HCT116 (cell line): Measurements from ENCODE around the gene MMP21. TPM values are rescaled to one million over a fixed set of nuclear protein-coding genes. Genes with fewer than 3 reads are reported as not detected.

Experiments used
- ATAC-seq: fragments of 200-7000 bp; cut with Tn5 transposase; 2 replicates; pipeline ENCODE4 v1.9.1; 2020; ENCODE audit warnings: mild to moderate bottlenecking, moderate library complexity
- BruUV-seq: library from RNA; stranded (reverse); fragments of 400-500 nt; replicated peaks from 2 replicates; lab custom pipeline; 2021; lab: Mats Ljungman, UMichigan
- CTCF ChIA-PET: fragments of 300-600 bp; sonication (Branson Sonifier 250); formaldehyde crosslinking; loops from one replicate; lab custom pipeline; 2021; ENCODE audit warnings: antibody characterized with exemption; lab: Charles Lee
- POLR2A ChIA-PET: fragments of 300-600, 350-600 bp; sonication (Branson Sonifier 250); formaldehyde crosslinking; loops from one replicate; lab custom pipeline; 2021; ENCODE audit warnings: antibody characterized with exemption; lab: Charles Lee
- RAD21 ChIA-PET, 2 experiments: fragments of 300-600 bp; sonication (Branson Sonifier 250); formaldehyde crosslinking; loops; one replicate each; lab custom pipeline; 2023; ENCODE audit warnings: low total read pairs in 2 of 2; ENCODE audit not compliant: uncharacterized antibody in 2 of 2, unreplicated experiment in 2 of 2, low non-redundant PET in 1 of 2; lab: Charles Lee
- DNase-seq: peaks from one replicate; pipeline ENCODE4 v3.0.0-alpha.2; 2010; ENCODE audit warnings: low read depth, low spot score
- H2AFZ ChIP-seq: fragments of 200-600 bp; shearing (Covaris generic), sonication (generic); 2 replicates; pipeline ENCODE4 v1.6.1; 2017; ENCODE audit warnings: low read depth, mixed run types, mixed read lengths, antibody characterized with exemption, low read length; ENCODE audit not compliant: poor library complexity, severe bottlenecking
- H3K27ac ChIP-seq: 2 replicates; pipeline ENCODE4 v1.5.1; 2012; ENCODE audit warnings: low read depth, low read length
- H3K27me3 ChIP-seq: fragments of 200-600 bp; sonication (generic); 2 replicates; pipeline ENCODE4 v1.6.1; 2016; ENCODE audit warnings: mixed run types, low read length, mixed read lengths; ENCODE audit not compliant: insufficient read depth
- H3K36me3 ChIP-seq, 2 experiments: fragments of 200-500 bp in 1 of 2; fragments of 200-600 bp in 1 of 2; sonication (Bioruptor generic) in 1 of 2; sonication (generic) in 1 of 2; 2 replicates each; pipeline versions ENCODE4 v1.5.1 to v1.6.1; 2014 to 2016; ENCODE audit warnings: low read length in 2 of 2, inconsistent platforms in 1 of 2, mixed read lengths in 1 of 2, mixed run types in 1 of 2; ENCODE audit not compliant: insufficient read depth in 2 of 2, control insufficient read depth in 1 of 2
- H3K4me1 ChIP-seq, 2 experiments: fragments of 200-600 bp in 1 of 2; sonication (generic) in 1 of 2; 2 replicates each; pipeline versions ENCODE4 v1.5.1 to v1.6.1; 2012 to 2017; ENCODE audit warnings: low read length in 2 of 2, inconsistent platforms in 1 of 2, mild to moderate bottlenecking in 1 of 2, mixed read lengths in 1 of 2, mixed run types in 1 of 2, moderate library complexity in 1 of 2; ENCODE audit not compliant: insufficient read depth in 2 of 2, control insufficient read depth in 1 of 2
- H3K4me2 ChIP-seq: fragments of 200-600 bp; sonication (generic); 2 replicates; pipeline ENCODE4 v1.6.1; 2017; ENCODE audit warnings: mixed run types, low read length, mixed read lengths
- H3K4me3 ChIP-seq, 2 experiments: fragments of 200-600 bp in 1 of 2; sonication (generic) in 1 of 2; replicated peaks in 1 of 2; 2 replicates each; pipeline ENCODE4 v1.5.1; 2011 to 2016; ENCODE audit warnings: low read length in 2 of 2, control low read depth in 1 of 2, low read depth in 1 of 2, mild to moderate bottlenecking in 1 of 2, mixed read lengths in 1 of 2, mixed run types in 1 of 2
- H3K79me2 ChIP-seq: fragments of 200-600 bp; sonication (generic); 2 replicates; pipeline ENCODE4 v1.6.1; 2017; ENCODE audit warnings: mild to moderate bottlenecking, mixed run types, low read length, moderate library complexity, mixed read lengths; ENCODE audit not compliant: insufficient read depth
- H3K9ac ChIP-seq: fragments of 200-600 bp; sonication (generic); 2 replicates; pipeline ENCODE4 v1.6.1; 2016; ENCODE audit warnings: low read length, mixed read lengths
- H3K9me2 ChIP-seq: fragments of 200-600 bp; sonication (generic), shearing (Covaris generic); 2 replicates; pipeline ENCODE4 v1.6.1; 2017; ENCODE audit warnings: mixed run types, mild to moderate bottlenecking, moderate library complexity; ENCODE audit not compliant: insufficient read depth
- H3K9me3 ChIP-seq, 2 experiments: fragments of 200-500 bp in 1 of 2; fragments of 200-600 bp in 1 of 2; sonication (Bioruptor generic) in 1 of 2; sonication (generic) in 1 of 2; 2 replicates each; pipeline ENCODE4 v1.6.1; 2014 to 2017; ENCODE audit warnings: low read length in 2 of 2, mixed read lengths in 2 of 2, inconsistent platforms in 1 of 2, low read depth in 1 of 2, mild to moderate bottlenecking in 1 of 2, mixed run types in 1 of 2, moderate library complexity in 1 of 2; ENCODE audit not compliant: control insufficient read depth in 1 of 2, insufficient read depth in 1 of 2
- H4K20me1 ChIP-seq: fragments of 200-600 bp; sonication (generic), shearing (Covaris generic); 2 replicates; pipeline ENCODE4 v1.6.1; 2017; ENCODE audit warnings: mixed run types, mild to moderate bottlenecking, moderate library complexity; ENCODE audit not compliant: insufficient read depth
- CEBPB ChIP-seq: IDR thresholded peaks from 2 replicates; pipeline ENCODE4 v1.6.1; 2012; ENCODE audit warnings: low read depth
- ELF1 ChIP-seq: IDR thresholded peaks from 2 replicates; pipeline ENCODE4 v1.6.1; 2012; ENCODE audit warnings: low read depth, borderline replicate concordance
- FOSL1 ChIP-seq: IDR thresholded peaks from 2 replicates; pipeline ENCODE4 v1.6.1; 2012; ENCODE audit warnings: low read depth
- ZFX ChIP-seq: fragments of 450-650 bp; IDR thresholded peaks from 2 replicates; pipeline ENCODE4 v1.6.1; 2017
- intact Hi-C: fragments of 100-400 bp; cut with micrococcal nuclease; formaldehyde crosslinking; loops from 2 replicates; pipeline ENCODE4 v1.10.0; 2022
- total RNA-seq: library from RNA; stranded (reverse); gene quantifications from one replicate; pipeline ENCODE4 v1.2.1, GENCODE V29; 2021; ENCODE audit not compliant: unreplicated experiment
- TF ChIP-seq, protein P1 (sequence below): IDR thresholded peaks from 2 replicates; pipeline ENCODE4 v1.6.1; 2011; ENCODE audit warnings: mild to moderate bottlenecking, low read length, moderate library complexity; ENCODE audit not compliant: insufficient replicate concordance; ENCODE audit errors: extremely low read depth
- TF ChIP-seq, protein P2 (sequence below), 3 experiments: fragments of 200-600 bp in 1 of 3; sonication (generic) in 1 of 3; IDR thresholded peaks in 2 of 3; conservative IDR thresholded peaks in 1 of 3; 2 replicates each; pipeline ENCODE4 v1.5.1; 2012 to 2017; ENCODE audit warnings: low read depth in 2 of 3, low read length in 2 of 3, antibody characterized with exemption in 1 of 3, borderline replicate concordance in 1 of 3, control low read depth in 1 of 3, mild to moderate bottlenecking in 1 of 3, mixed read lengths in 1 of 3, mixed run types in 1 of 3, moderate library complexity in 1 of 3; ENCODE audit not compliant: insufficient read depth in 1 of 3

Gene MMP21
- total RNA-seq, 1 experiment from 2014 or later: not detected

DNA sequence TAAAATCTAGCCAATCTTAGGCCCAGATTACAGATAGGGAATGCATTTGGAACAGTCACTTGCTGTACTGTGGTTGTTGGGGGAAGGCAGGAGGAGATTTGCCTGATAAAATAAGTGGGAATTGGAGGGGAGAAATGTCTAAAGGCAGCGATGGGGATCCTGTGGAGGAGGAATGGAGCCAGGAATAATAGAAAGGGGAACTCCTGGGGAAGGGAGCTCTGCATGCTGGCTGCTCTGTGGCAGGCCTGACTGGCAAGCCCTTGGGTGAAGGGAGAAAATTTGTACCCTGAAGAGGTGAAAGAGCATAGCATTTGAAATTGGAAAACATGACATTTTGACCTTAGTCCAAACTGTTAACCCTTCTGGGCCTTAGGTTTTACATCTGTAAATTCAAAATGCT, 13.7 kb downstream of the MMP21 start:
- TF ChIP-seq CEBPB (no peak), FOSL1 (no peak), ELF1 (no peak), ZFX (no peak)
- TF ChIP-seq, protein P1, sequence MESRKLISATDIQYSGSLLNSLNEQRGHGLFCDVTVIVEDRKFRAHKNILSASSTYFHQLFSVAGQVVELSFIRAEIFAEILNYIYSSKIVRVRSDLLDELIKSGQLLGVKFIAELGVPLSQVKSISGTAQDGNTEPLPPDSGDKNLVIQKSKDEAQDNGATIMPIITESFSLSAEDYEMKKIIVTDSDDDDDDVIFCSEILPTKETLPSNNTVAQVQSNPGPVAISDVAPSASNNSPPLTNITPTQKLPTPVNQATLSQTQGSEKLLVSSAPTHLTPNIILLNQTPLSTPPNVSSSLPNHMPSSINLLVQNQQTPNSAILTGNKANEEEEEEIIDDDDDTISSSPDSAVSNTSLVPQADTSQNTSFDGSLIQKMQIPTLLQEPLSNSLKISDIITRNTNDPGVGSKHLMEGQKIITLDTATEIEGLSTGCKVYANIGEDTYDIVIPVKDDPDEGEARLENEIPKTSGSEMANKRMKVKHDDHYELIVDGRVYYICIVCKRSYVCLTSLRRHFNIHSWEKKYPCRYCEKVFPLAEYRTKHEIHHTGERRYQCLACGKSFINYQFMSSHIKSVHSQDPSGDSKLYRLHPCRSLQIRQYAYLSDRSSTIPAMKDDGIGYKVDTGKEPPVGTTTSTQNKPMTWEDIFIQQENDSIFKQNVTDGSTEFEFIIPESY: no peak
- TF ChIP-seq, protein P2, sequence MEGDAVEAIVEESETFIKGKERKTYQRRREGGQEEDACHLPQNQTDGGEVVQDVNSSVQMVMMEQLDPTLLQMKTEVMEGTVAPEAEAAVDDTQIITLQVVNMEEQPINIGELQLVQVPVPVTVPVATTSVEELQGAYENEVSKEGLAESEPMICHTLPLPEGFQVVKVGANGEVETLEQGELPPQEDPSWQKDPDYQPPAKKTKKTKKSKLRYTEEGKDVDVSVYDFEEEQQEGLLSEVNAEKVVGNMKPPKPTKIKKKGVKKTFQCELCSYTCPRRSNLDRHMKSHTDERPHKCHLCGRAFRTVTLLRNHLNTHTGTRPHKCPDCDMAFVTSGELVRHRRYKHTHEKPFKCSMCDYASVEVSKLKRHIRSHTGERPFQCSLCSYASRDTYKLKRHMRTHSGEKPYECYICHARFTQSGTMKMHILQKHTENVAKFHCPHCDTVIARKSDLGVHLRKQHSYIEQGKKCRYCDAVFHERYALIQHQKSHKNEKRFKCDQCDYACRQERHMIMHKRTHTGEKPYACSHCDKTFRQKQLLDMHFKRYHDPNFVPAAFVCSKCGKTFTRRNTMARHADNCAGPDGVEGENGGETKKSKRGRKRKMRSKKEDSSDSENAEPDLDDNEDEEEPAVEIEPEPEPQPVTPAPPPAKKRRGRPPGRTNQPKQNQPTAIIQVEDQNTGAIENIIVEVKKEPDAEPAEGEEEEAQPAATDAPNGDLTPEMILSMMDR (IDR thresholded peaks at IDR 0.05 in 2 of 3, conservative IDR thresholded peaks at IDR 0.05 in 1 of 3; ENCODE audit: borderline replicate concordance in 1 of 3, insufficient read depth in 1 of 3, low read depth in 2 of 3, low read length in 2 of 3): no peak

More for the DNA sequence above, 13.7 kb downstream of the MMP21 start:
- Histone ChIP-seq H3K4me1 (no peaks in the 10 kb centered on the region), H2AFZ (no peak overlapping the region), H3K27ac (no peak overlapping the region), H3K9me3 (no peaks in the 10 kb centered on the region), H4K20me1 (no peaks in the 10 kb centered on the region), H3K4me3 (no peak overlapping the region), H3K36me3 (peaks cover 53 to 71% of the 10 kb centered on the region in 2 experiments), H3K79me2 (peaks cover 4% of the 10 kb centered on the region; the same call in 1 of the 2 replicates), H3K9ac (no peak overlapping the region), H3K27me3 (no peaks in the 10 kb centered on the region), H3K4me2 (no peak overlapping the region), H3K9me2 (no peaks in the 10 kb centered on the region)
- no peak for DNase-seq
- ChIA-PET CTCF (no interaction called here), RAD21 (no interaction called here), POLR2A (no interaction called here)
- no peak for ATAC-seq
- intact Hi-C loops: no loop called here
- BruUV-seq: no TSS peak
